KMS-11 (cell line): ENCODE data around the gene EIF3I.

ENCODE experiments used
- H2AFZ ChIP-seq: fragments of 200-600 bp; sonication (generic); 2 replicates; pipeline ENCODE4 v1.6.1; 2016; ENCODE audit warnings: antibody characterized with exemption, mixed run types, low read depth
- H3K27ac ChIP-seq: fragments of 200-600 bp; sonication (generic); 2 replicates; pipeline ENCODE4 v1.6.1; 2016; ENCODE audit warnings: mild to moderate bottlenecking, mixed run types
- H3K27me3 ChIP-seq: fragments of 200-600 bp; sonication (generic); 2 replicates; pipeline ENCODE4 v1.6.1; 2017; ENCODE audit warnings: mild to moderate bottlenecking, low read depth, mixed run types, moderate library complexity; ENCODE audit not compliant: insufficient read depth
- H3K36me3 ChIP-seq: fragments of 200-600 bp; sonication (generic); 2 replicates; pipeline ENCODE4 v1.6.1; 2017; ENCODE audit warnings: mild to moderate bottlenecking, mixed run types; ENCODE audit not compliant: insufficient read depth
- H3K4me1 ChIP-seq: fragments of 200-600 bp; sonication (generic); 2 replicates; pipeline ENCODE4 v1.6.1; 2016; ENCODE audit warnings: mild to moderate bottlenecking, low read depth, mixed run types; ENCODE audit not compliant: poor library complexity, severe bottlenecking
- H3K4me2 ChIP-seq: fragments of 200-600 bp; sonication (generic); 2 replicates; pipeline ENCODE4 v1.7.0; 2016; ENCODE audit warnings: mild to moderate bottlenecking, mixed run types
- H3K4me3 ChIP-seq: fragments of 200-600 bp; sonication (generic); IDR thresholded peaks from 2 replicates; pipeline ENCODE4 v1.6.1; 2017; ENCODE audit warnings: low read depth, low read length, mixed read lengths; ENCODE audit not compliant: insufficient read depth
- H3K79me2 ChIP-seq: fragments of 200-600 bp; sonication (generic); 2 replicates; pipeline ENCODE4 v1.6.1; 2016; ENCODE audit warnings: low read depth, mixed run types; ENCODE audit not compliant: insufficient read depth
- H3K9ac ChIP-seq: fragments of 200-600 bp; sonication (generic); 2 replicates; pipeline ENCODE4 v1.6.1; 2016; ENCODE audit warnings: mild to moderate bottlenecking, mixed run types
- H4K20me1 ChIP-seq: fragments of 200-600 bp; sonication (generic); 2 replicates; pipeline ENCODE4 v1.6.1; 2016; ENCODE audit warnings: mild to moderate bottlenecking, mixed run types; ENCODE audit not compliant: insufficient read depth
- CTCF ChIP-seq: fragments of 200-600 bp; sonication (generic); conservative IDR thresholded peaks from 2 replicates; pipeline ENCODE4 v1.6.1; 2017; ENCODE audit warnings: low read depth, mild to moderate bottlenecking, antibody characterized with exemption, low read length, moderate library complexity, mixed read lengths

The EIF3I gene

DNA sequence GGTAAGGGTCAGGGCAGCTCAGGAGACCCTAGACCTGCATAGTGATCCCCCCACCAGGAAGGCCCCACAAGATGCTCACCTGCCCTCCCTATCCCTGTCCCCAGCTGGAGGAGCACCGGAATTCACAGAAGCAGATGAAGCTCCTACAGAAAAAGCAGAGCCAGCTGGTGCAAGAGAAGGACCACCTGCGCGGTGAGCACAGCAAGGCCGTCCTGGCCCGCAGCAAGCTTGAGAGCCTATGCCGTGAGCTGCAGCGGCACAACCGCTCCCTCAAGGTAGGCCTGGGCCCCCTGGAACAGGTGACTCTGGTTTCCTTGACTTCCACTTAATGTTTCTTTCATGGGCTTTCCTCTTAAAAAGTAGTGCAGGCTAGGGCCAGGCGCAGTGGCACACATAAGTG is 34.4 kb upstream of the EIF3I start:
- H3K79me2 ChIP-seq = peaks cover 40% of the 10 kb centered on the region
- no peak overlapping the region for H3K9ac ChIP-seq
- peaks cover 26% of the 10 kb centered on the region; the same call in 1 of the 2 replicates for H3K36me3 ChIP-seq
- no peaks in the 10 kb centered on the region; the same call in 1 of the 2 replicates for H4K20me1 ChIP-seq
- no peaks in the 10 kb centered on the region for H3K27me3 ChIP-seq
- peaks cover 34% of the 10 kb centered on the region for H3K4me1 ChIP-seq
- H3K4me2 ChIP-seq = no peak overlapping the region
- H3K27ac ChIP-seq = no peak overlapping the region
- H2AFZ ChIP-seq = no peak overlapping the region
- no peak overlapping the region for H3K4me3 ChIP-seq
- TF ChIP-seq CTCF = no peak

DNA sequence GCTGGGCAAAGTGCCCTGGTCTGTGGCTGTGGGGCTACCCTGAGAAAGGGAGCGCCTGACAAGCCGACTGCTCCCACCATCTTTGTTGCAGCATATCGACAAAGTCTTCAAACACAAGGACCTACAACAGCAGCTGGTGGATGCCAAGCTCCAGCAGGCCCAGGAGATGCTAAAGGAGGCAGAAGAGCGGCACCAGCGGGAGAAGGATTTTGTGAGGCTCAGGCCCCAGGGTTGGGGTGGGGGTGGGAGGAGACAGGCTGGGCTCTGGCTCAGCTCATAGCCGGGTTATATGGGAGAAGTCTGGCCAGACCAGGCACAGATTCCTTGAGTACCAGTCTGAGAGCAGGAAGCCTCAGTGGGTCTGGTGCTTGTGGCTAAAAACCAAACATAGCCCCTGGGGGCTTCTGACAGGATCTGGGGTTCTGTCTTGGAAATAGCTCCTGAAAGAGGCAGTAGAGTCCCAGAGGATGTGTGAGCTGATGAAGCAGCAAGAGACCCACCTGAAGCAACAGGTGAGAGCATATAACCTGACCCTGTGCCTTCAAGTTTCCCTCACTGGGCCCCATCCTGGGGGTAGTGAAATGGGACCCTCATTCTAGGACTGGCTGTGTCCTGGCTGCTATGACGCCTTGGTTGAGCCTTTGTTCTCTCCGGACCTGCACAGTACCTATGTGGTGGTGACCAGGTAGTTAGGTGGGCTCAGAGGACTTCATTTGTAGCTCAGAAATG is 29.8 kb upstream of the EIF3I start:
- Histone ChIP-seq H4K20me1 (no peaks in the 10 kb centered on the region), H3K4me3 (no peak overlapping the region)

DNA sequence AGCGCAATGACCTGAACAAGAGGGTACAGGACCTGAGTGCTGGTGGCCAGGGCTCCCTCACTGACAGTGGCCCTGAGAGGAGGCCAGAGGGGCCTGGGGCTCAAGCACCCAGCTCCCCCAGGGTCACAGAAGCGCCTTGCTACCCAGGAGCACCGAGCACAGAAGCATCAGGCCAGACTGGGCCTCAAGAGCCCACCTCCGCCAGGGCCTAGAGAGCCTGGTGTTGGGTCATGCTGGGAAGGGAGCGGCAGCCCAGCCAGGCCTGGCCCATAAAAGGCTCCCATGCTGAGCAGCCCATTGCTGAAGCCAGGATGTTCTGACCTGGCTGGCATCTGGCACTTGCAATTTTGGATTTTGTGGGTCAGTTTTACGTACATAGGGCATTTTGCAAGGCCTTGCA is 27.2 kb upstream of the EIF3I start:
- H3K4me2 ChIP-seq = peak overlapping the region; percentile 60
- H3K4me3 ChIP-seq = no peak overlapping the region
- no peak overlapping the region for H3K9ac ChIP-seq
- H3K27me3 ChIP-seq = no peaks in the 10 kb centered on the region
- H3K27ac ChIP-seq = no peak overlapping the region
- no peak for TF ChIP-seq CTCF
- peaks cover 71% of the 10 kb centered on the region for H3K4me1 ChIP-seq
- peaks cover 15% of the 10 kb centered on the region; the same call in 1 of the 2 replicates for H3K36me3 ChIP-seq
- H2AFZ ChIP-seq = no peak overlapping the region
- H4K20me1 ChIP-seq = no peaks in the 10 kb centered on the region
- H3K79me2 ChIP-seq = no peaks in the 10 kb centered on the region

More for the DNA sequence above, 29.8 kb upstream of the EIF3I start:
- no peaks in the 10 kb centered on the region for H3K27me3 ChIP-seq
- H3K27ac ChIP-seq = no peak overlapping the region
- no peak overlapping the region for H2AFZ ChIP-seq
- no peak overlapping the region for H3K9ac ChIP-seq
- TF ChIP-seq CTCF = no peak
- no peak overlapping the region for H3K4me2 ChIP-seq
- H3K36me3 ChIP-seq = peaks cover 18% of the 10 kb centered on the region; the same call in 1 of the 2 replicates
- peaks cover under 1% of the 10 kb centered on the region; the same call in 1 of the 2 replicates for H3K79me2 ChIP-seq
- peaks cover 45% of the 10 kb centered on the region for H3K4me1 ChIP-seq

DNA sequence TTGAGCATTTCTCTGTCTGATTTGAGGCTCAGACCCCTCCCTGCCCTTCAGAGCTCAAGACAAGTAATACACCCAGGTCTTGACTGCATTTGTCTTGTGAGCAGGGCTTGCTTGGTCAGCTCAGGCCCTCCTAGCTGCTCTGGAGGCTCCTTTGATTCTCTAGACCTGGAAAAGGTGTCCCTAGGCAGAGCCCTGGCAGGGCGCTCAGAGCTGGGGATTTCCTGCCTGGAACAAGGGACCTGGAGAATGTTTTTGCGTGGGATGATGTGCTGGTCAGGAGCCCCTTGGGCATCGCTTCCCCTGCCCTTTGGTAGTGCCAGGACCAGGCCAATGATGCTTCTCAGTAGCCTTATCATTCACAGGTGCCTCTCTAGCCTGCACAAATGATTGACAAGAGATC is 26.7 kb upstream of the EIF3I start:
- H3K4me1 ChIP-seq = peaks cover 75% of the 10 kb centered on the region
- H3K36me3 ChIP-seq = peaks cover 15% of the 10 kb centered on the region; the same call in 1 of the 2 replicates

More for the DNA sequence above, 26.7 kb upstream of the EIF3I start:
- Histone ChIP-seq H3K9ac (no peak overlapping the region), H3K27ac (no peak overlapping the region), H4K20me1 (no peaks in the 10 kb centered on the region), H3K4me2 (peak overlapping the region; percentile 60), H3K4me3 (no peak overlapping the region), H3K79me2 (no peaks in the 10 kb centered on the region), H2AFZ (no peak overlapping the region), H3K27me3 (no peaks in the 10 kb centered on the region)
- TF ChIP-seq CTCF = no peak
